GM12891 (cell line): Measurements from ENCODE around the gene RCAN3. TPM values are rescaled to one million over a fixed set of nuclear protein-coding genes. Genes with fewer than 3 reads are reported as not detected.
"Not testable (repeated sequence)": the region's sequence is repeated elsewhere in the genome, so short reads cannot be mapped to it uniquely, and the experiment has no call there.

Experiments
- DNase-seq: peaks from one replicate; pipeline ENCODE4 v3.0.0; 2011; ENCODE audit warnings: low spot score; ENCODE audit not compliant: insufficient read length
- FAIRE-seq: peaks from 2 replicates; lab custom pipeline; 2011; peaks lifted over from hg19 to GRCh38; lab: Jason Lieb, UNC
- PAX5 ChIP-seq: IDR thresholded peaks from 2 replicates; pipeline ENCODE4 v1.6.1; 2011; ENCODE audit warnings: low read length, moderate library complexity, mild to moderate bottlenecking; ENCODE audit not compliant: insufficient read depth, severe bottlenecking
- POLR2A ChIP-seq: IDR thresholded peaks from 2 replicates; pipeline ENCODE4 v1.6.1; 2011; ENCODE audit warnings: low read depth, low read length, control low read depth
- POLR2AphosphoS5 ChIP-seq: IDR thresholded peaks from 2 replicates; pipeline ENCODE4 v1.6.1; 2011; ENCODE audit warnings: low read depth, low read length, control low read depth
- POU2F2 ChIP-seq: IDR thresholded peaks from 2 replicates; pipeline ENCODE4 v1.6.1; 2011; ENCODE audit warnings: low read depth, mild to moderate bottlenecking, control low read depth, low read length, moderate library complexity
- SPI1 ChIP-seq: IDR thresholded peaks from 2 replicates; pipeline ENCODE4 v1.6.1; 2011; ENCODE audit warnings: low read depth, low read length, control low read depth
- TAF1 ChIP-seq: IDR thresholded peaks from 2 replicates; pipeline ENCODE4 v1.6.1; 2011; ENCODE audit warnings: low read depth, low read length, control low read depth
- polyA plus RNA-seq: library from polyadenylated mRNA; unstranded; fragments of >200 nt; gene quantifications from one replicate; pipeline ENCODE4 v1.2.1, GENCODE V29; 2012; ENCODE audit warnings: low read depth, missing spikeins, inconsistent platforms; ENCODE audit not compliant: missing spikeins

RCAN3 gene
- 0.71 TPM for polyA plus RNA-seq

- no peak for TF ChIP-seq PAX5
- no peak for TF ChIP-seq POLR2A
- TF ChIP-seq TAF1, result no peak
- no peak for TF ChIP-seq POU2F2
- no peak for TF ChIP-seq POLR2AphosphoS5
- FAIRE-seq, result peak; percentile 94
- DNase-seq, result peak; percentile 94
Measured at GRCh38 chr1:24502709-24503058, at the start of gene RCAN3. Gene RCAN3, plus strand, starts transcription at chr1:24502836. Its CDS starts 11,537 bp downstream, at chr1:24514373.

GRCh38 chr1:24452922-24453485 lies 49.6 kb upstream of the RCAN3 start:
- TF ChIP-seq POU2F2, result no peak
- FAIRE-seq, result no peak
- no peak for DNase-seq

DNA sequence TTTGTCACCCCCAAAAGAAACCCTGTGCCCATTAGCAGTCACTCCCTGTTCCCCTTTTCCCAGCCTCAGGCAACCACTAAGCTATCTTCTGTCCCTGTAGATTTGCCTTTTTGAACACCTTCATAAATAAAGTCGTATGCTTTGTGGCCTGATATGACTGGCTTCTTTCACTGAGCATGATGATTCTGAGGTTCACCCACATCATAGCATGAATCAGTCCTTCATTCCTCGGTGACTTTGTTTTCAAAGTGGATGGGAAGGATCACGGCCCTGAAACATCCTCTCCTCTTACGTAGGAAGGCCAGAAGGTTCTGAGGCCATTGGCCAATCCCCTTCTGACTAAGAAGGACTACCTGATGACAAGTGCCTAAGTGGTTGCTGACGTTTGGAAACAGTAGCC lies 48.0 kb upstream of the RCAN3 start:
- no peak for FAIRE-seq

GRCh38 chr1:24455272-24455671 lies 47.4 kb upstream of the RCAN3 start:
- no peak for DNase-seq
- TF ChIP-seq SPI1 (no peak), POLR2A (no peak), TAF1 (no peak), POU2F2 (no peak), POLR2AphosphoS5 (no peak), PAX5 (no peak)
- no peak for FAIRE-seq

More for the DNA sequence above, 48.0 kb upstream of the RCAN3 start:
- TF ChIP-seq POLR2A (no peak), TAF1 (no peak), SPI1 (peak; percentile 59)
- DNase-seq, result no peak

GRCh38 chr1:24457866-24458265 lies 44.8 kb upstream of the RCAN3 start:
- FAIRE-seq (no peak), DNase-seq (no peak)
- TF ChIP-seq PAX5, result no peak
- TF ChIP-seq POU2F2, result no peak
- TF ChIP-seq POLR2A, result no peak
- no peak for TF ChIP-seq POLR2AphosphoS5
- no peak for TF ChIP-seq SPI1
- TF ChIP-seq TAF1, result no peak

GRCh38 chr1:24459551-24460266 lies 42.9 kb upstream of the RCAN3 start:
- FAIRE-seq, result no peak
- TF ChIP-seq SPI1 (no peak), TAF1 (no peak)
- no peak for DNase-seq

DNA sequence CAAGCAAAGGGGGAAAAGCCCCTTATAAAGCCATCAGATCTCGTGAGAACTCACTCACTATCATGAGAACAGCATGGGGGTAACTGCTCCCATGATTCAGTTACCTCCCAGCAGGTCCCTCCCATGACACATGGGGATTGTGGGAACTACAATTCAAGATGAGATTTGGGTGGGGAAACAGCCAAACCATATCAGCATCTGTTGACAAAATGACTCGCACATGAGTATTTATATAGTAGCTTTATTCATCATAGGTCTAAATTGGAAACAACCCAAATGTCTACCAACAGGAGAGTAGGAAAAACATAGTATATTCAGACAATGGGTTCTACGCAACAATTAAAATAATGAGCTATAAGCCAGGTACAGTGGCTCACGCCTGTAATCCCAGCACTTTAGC lies 40.5 kb upstream of the RCAN3 start:
- DNase-seq, FAIRE-seq: not testable (repeated sequence)

GRCh38 chr1:24463776-24464735 lies 38.6 kb upstream of the RCAN3 start:
- no peak for TF ChIP-seq POLR2AphosphoS5
- DNase-seq (no peak), FAIRE-seq (no peak)

DNA sequence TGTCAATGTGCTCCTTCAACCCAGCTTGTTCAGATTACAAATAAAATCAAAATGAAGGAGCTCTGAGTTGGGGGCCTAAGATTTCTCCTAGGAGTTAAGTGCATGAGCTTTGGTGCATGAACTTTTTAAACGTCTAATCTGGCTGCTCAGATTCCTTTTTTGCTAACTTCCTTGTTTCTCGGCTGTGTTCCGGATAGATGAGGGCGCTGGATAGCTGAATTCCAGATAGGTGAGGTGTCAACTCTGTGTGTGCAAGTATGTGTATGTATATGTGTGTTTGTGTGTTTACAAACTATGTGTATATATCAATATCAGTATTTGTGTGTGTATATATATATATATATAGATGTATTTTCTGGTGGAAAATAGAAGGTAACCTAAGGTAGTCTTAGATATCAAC lies 37.5 kb upstream of the RCAN3 start:
- FAIRE-seq, result no peak
- DNase-seq, result no peak

GRCh38 chr1:24465638-24466037 lies 37.0 kb upstream of the RCAN3 start:
- no peak for TF ChIP-seq PAX5
- TF ChIP-seq POLR2A, result no peak
- peak; percentile 83 for TF ChIP-seq SPI1
- DNase-seq (no peak), FAIRE-seq (no peak)

More for the DNA sequence above, 37.5 kb upstream of the RCAN3 start:
- TF ChIP-seq PAX5 (no peak), SPI1 (no peak), POLR2A (no peak), TAF1 (no peak), POU2F2 (no peak), POLR2AphosphoS5 (no peak)
